Measurements from ENCODE around the gene DOCK4.

GRCh38 chr7:112223310-112223709 lies 17.1 kb upstream of the DOCK4 start:
- no peak for TF ChIP-seq REST (IDR thresholded peaks at IDR 0.05; ENCODE audit: low read depth)
- no peak for TF ChIP-seq TAF1 (IDR thresholded peaks at IDR 0.05; ENCODE audit: low read depth)
- no peak for TF ChIP-seq FOXM1 (IDR thresholded peaks at IDR 0.05; ENCODE audit: borderline replicate concordance, low read depth)
- no peak for TF ChIP-seq USF1 (IDR thresholded peaks at IDR 0.05)
- no peak for TF ChIP-seq CEBPB (IDR thresholded peaks at IDR 0.05)
- no peak for TF ChIP-seq EP300 (IDR thresholded peaks at IDR 0.05; ENCODE audit: borderline replicate concordance)
- TF ChIP-seq RAD21 (IDR thresholded peaks at IDR 0.05; ENCODE audit: low read depth), result no peak
- no peak for TF ChIP-seq NFIC (IDR thresholded peaks at IDR 0.05)
- no peak for TF ChIP-seq MAX (IDR thresholded peaks at IDR 0.05)
- TF ChIP-seq TEAD4 (IDR thresholded peaks at IDR 0.05), result no peak
- TF ChIP-seq ZBTB7A (IDR thresholded peaks at IDR 0.05; ENCODE audit: low read depth), result no peak
- TF ChIP-seq EGR1 (IDR thresholded peaks at IDR 0.05), result no peak
